Keratinocyte (primary cell): Measurements from ENCODE around the gene CIPC. TPM values are rescaled to one million over a fixed set of nuclear protein-coding genes. Genes with fewer than 3 reads are reported as not detected.

ENCODE experiments used
- DNase-seq: peaks from one replicate; pipeline ENCODE4 v3.0.0-alpha.2; 2011; ENCODE audit warnings: low read depth, missing footprints, low spot score
- FAIRE-seq: peaks from 2 replicates; lab custom pipeline; 2011; peaks lifted over from hg19 to GRCh38; lab: Jason Lieb, UNC
- H2AFZ ChIP-seq: 2 replicates; pipeline ENCODE4 v1.6.0; 2012; ENCODE audit warnings: low read length, control low read depth, inconsistent platforms; ENCODE audit not compliant: control insufficient read depth
- H3K27ac ChIP-seq: 2 replicates; pipeline ENCODE4 v1.5.1; 2011; ENCODE audit warnings: low read length; ENCODE audit not compliant: control insufficient read depth, insufficient read depth
- H3K27me3 ChIP-seq: 3 replicates; pipeline ENCODE4 v1.6.0; 2011; ENCODE audit warnings: low read length; ENCODE audit not compliant: control insufficient read depth, insufficient read depth; ENCODE audit errors: extremely low read depth
- H3K36me3 ChIP-seq, 2 experiments: 2 replicates in 1 of 2; 3 replicates in 1 of 2; pipeline ENCODE4 v1.5.1; 2011; ENCODE audit warnings: low read length in 2 of 2, mild to moderate bottlenecking in 1 of 2; ENCODE audit not compliant: control insufficient read depth in 2 of 2, insufficient read depth in 2 of 2; ENCODE audit errors: extremely low read depth in 1 of 2
- H3K4me1 ChIP-seq: 3 replicates; pipeline ENCODE4 v1.5.1; 2011; ENCODE audit warnings: low read length; ENCODE audit not compliant: control insufficient read depth, insufficient read depth; ENCODE audit errors: extremely low read depth
- H3K4me2 ChIP-seq: 3 replicates; pipeline ENCODE4 v1.6.0; 2011; ENCODE audit warnings: low read depth, low read length; ENCODE audit not compliant: control insufficient read depth, insufficient read depth; ENCODE audit errors: extremely low read depth
- H3K4me3 ChIP-seq, 3 experiments: fragments of 200-600 bp in 1 of 3; sonication (generic) in 1 of 3; 2 replicates in 2 of 3; 3 replicates in 1 of 3; pipeline ENCODE4 v1.5.1; 2011 to 2016; ENCODE audit warnings: low read length in 3 of 3, mild to moderate bottlenecking in 3 of 3, control low read depth in 2 of 3, inconsistent platforms in 1 of 3, low read depth in 1 of 3, mixed read lengths in 1 of 3, mixed run types in 1 of 3, moderate library complexity in 1 of 3; ENCODE audit not compliant: control insufficient read depth in 2 of 3, insufficient read depth in 2 of 3; ENCODE audit errors: extremely low read depth in 1 of 3
- H3K79me2 ChIP-seq: 2 replicates; pipeline ENCODE4 v1.6.0; 2012; ENCODE audit warnings: low read length; ENCODE audit not compliant: control insufficient read depth, insufficient read depth
- H3K9ac ChIP-seq: 3 replicates; pipeline ENCODE4 v1.6.0; 2011; ENCODE audit warnings: low read length; ENCODE audit not compliant: control insufficient read depth, insufficient read depth; ENCODE audit errors: extremely low read depth
- H3K9me1 ChIP-seq: 3 replicates; pipeline ENCODE4 v1.6.0; 2011; ENCODE audit warnings: low read length; ENCODE audit not compliant: control insufficient read depth, insufficient read depth; ENCODE audit errors: extremely low read depth
- H3K9me3 ChIP-seq: 2 replicates; pipeline ENCODE4 v1.5.1; 2012; ENCODE audit warnings: low read depth, low read length; ENCODE audit not compliant: control insufficient read depth
- H4K20me1 ChIP-seq: 3 replicates; pipeline ENCODE4 v1.6.0; 2011; ENCODE audit warnings: low read length; ENCODE audit not compliant: control insufficient read depth, insufficient read depth; ENCODE audit errors: extremely low read depth
- CTCF ChIP-seq, 3 experiments: IDR thresholded peaks in 1 of 3; conservative IDR thresholded peaks in 1 of 3; optimal IDR thresholded peaks in 1 of 3; 2 replicates in 2 of 3; 3 replicates in 1 of 3; pipeline versions ENCODE3 to v1.5.1; 2011; ENCODE audit warnings: low read length in 3 of 3, mild to moderate bottlenecking in 3 of 3, moderate library complexity in 2 of 3, control low read depth in 1 of 3, inconsistent platforms in 1 of 3; ENCODE audit not compliant: insufficient read depth in 2 of 3; ENCODE audit errors: extremely low read depth in 1 of 3
- EZH2 ChIP-seq: IDR thresholded peaks from one replicate; pipeline ENCODE4 v1.6.1; 2012; ENCODE audit warnings: inconsistent platforms, mild to moderate bottlenecking, low read length, moderate library complexity
- dilution Hi-C: fragments of 300-500 bp; cut with MboI; formaldehyde crosslinking; loops from one replicate; pipeline ENCODE4 v1.7.0; 2020; ENCODE audit warnings: low sequenced_read_pairs; ENCODE audit not compliant: extremely low pct_ligation_motif_present
- polyA plus RNA-seq, 5 experiments: library from polyadenylated mRNA; depleted of rRNA in 3 of 5; stranded (reverse) in 3 of 5; stranded (forward) in 1 of 5; unstranded in 1 of 5; fragments of >200 nt; gene quantifications; 1 replicate in 1 of 5; 2 replicates in 3 of 5; 3 replicates in 1 of 5; pipeline versions ENCODE4 v1.2.1 to v1.2.3, GENCODE V29; 2011 to 2012; ENCODE audit warnings: missing spikeins in 2 of 5, low read depth in 1 of 5, low replicate concordance in 1 of 5

The CIPC gene
- polyA plus RNA-seq, 1 donor (not counting 4 experiments of a cell fraction or from before 2014, with no cell fraction given) = 13.2 TPM

GRCh38 chr14:77071938-77072388, 26.1 kb upstream of the CIPC start:
- Histone ChIP-seq H3K27ac (no peak overlapping the region), H2AFZ (no peak overlapping the region), H3K9ac (no peak overlapping the region), H3K36me3 (no peaks in the 10 kb centered on the region), H3K4me3 (no peak overlapping the region), H3K9me1 (no peaks in the 10 kb centered on the region), H3K79me2 (no peaks in the 10 kb centered on the region), H3K4me1 (peaks cover 5% of the 10 kb centered on the region), H4K20me1 (no peaks in the 10 kb centered on the region), H3K27me3 (no peaks in the 10 kb centered on the region), H3K4me2 (no peak overlapping the region), H3K9me3 (no peaks in the 10 kb centered on the region)
- dilution Hi-C loops = no loop called here
- peak; percentile 86 for FAIRE-seq
- no peak for DNase-seq
- no peak for TF ChIP-seq EZH2
- TF ChIP-seq CTCF (optimal IDR thresholded peaks at IDR 0.05 in 1 of 3, IDR thresholded peaks at IDR 0.05 in 1 of 3, conservative IDR thresholded peaks at IDR 0.05 in 1 of 3; ENCODE audit: extremely low read depth in 1 of 3, insufficient read depth in 2 of 3, low read length in 3 of 3) = no peak

GRCh38 chr14:77074969-77075368, 23.1 kb upstream of the CIPC start:
- Histone ChIP-seq H3K27me3 (no peaks in the 10 kb centered on the region), H3K4me1 (peaks cover 5% of the 10 kb centered on the region), H4K20me1 (no peaks in the 10 kb centered on the region), H3K36me3 (no peaks in the 10 kb centered on the region), H3K27ac (no peak overlapping the region), H3K4me3 (no peak overlapping the region), H3K9me3 (no peaks in the 10 kb centered on the region), H3K4me2 (no peak overlapping the region), H3K79me2 (no peaks in the 10 kb centered on the region), H3K9me1 (no peaks in the 10 kb centered on the region), H2AFZ (no peak overlapping the region), H3K9ac (no peak overlapping the region)
- dilution Hi-C loops = no loop called here
- DNase-seq (no peak), FAIRE-seq (no peak)
- no peak for TF ChIP-seq EZH2
- TF ChIP-seq CTCF (optimal IDR thresholded peaks at IDR 0.05 in 1 of 3, IDR thresholded peaks at IDR 0.05 in 1 of 3, conservative IDR thresholded peaks at IDR 0.05 in 1 of 3; ENCODE audit: extremely low read depth in 1 of 3, insufficient read depth in 2 of 3, low read length in 3 of 3) = no peak
